PFSK-1 (cell line): Measurements from ENCODE around the gene TNS4.

Experiments
- FOXP2 ChIP-seq: optimal IDR thresholded peaks from 2 replicates; pipeline ENCODE3; 2011; ENCODE audit warnings: borderline replicate concordance, control low read depth, inconsistent platforms; ENCODE audit not compliant: insufficient read depth; ENCODE audit errors: extremely low read length, extremely low read depth
- POLR2AphosphoS5 ChIP-seq: IDR thresholded peaks from 2 replicates; pipeline ENCODE4 v1.6.1; 2012; ENCODE audit warnings: low read depth, mild to moderate bottlenecking, control low read depth, low read length, moderate library complexity
- SIN3A ChIP-seq: IDR thresholded peaks from 2 replicates; pipeline ENCODE4 v1.6.1; 2012; ENCODE audit warnings: mild to moderate bottlenecking, low read length, moderate library complexity, borderline replicate concordance; ENCODE audit not compliant: insufficient read depth
- TAF1 ChIP-seq: IDR thresholded peaks from 2 replicates; pipeline ENCODE4 v1.6.1; 2012; ENCODE audit warnings: low read length, control low read depth, borderline replicate concordance; ENCODE audit not compliant: insufficient read depth
- TF ChIP-seq, protein P1 (sequence below), 2 experiments: IDR thresholded peaks; 2 replicates each; pipeline versions ENCODE4 v1.6.1 to v1.8.0; 2011 to 2012; ENCODE audit warnings: low read depth in 2 of 2, low read length in 2 of 2, control low read depth in 1 of 2, inconsistent platforms in 1 of 2, mild to moderate bottlenecking in 1 of 2, moderate library complexity in 1 of 2; ENCODE audit not compliant: insufficient read depth in 1 of 2

The TNS4 gene

GRCh38 chr17:40547785-40548478 is 46.5 kb upstream of the TNS4 start:
- TF ChIP-seq FOXP2 (no peak), TAF1 (no peak), SIN3A (no peak), POLR2AphosphoS5 (no peak)
- TF ChIP-seq, protein P1, sequence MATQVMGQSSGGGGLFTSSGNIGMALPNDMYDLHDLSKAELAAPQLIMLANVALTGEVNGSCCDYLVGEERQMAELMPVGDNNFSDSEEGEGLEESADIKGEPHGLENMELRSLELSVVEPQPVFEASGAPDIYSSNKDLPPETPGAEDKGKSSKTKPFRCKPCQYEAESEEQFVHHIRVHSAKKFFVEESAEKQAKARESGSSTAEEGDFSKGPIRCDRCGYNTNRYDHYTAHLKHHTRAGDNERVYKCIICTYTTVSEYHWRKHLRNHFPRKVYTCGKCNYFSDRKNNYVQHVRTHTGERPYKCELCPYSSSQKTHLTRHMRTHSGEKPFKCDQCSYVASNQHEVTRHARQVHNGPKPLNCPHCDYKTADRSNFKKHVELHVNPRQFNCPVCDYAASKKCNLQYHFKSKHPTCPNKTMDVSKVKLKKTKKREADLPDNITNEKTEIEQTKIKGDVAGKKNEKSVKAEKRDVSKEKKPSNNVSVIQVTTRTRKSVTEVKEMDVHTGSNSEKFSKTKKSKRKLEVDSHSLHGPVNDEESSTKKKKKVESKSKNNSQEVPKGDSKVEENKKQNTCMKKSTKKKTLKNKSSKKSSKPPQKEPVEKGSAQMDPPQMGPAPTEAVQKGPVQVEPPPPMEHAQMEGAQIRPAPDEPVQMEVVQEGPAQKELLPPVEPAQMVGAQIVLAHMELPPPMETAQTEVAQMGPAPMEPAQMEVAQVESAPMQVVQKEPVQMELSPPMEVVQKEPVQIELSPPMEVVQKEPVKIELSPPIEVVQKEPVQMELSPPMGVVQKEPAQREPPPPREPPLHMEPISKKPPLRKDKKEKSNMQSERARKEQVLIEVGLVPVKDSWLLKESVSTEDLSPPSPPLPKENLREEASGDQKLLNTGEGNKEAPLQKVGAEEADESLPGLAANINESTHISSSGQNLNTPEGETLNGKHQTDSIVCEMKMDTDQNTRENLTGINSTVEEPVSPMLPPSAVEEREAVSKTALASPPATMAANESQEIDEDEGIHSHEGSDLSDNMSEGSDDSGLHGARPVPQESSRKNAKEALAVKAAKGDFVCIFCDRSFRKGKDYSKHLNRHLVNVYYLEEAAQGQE (IDR thresholded peaks at IDR 0.05; ENCODE audit: insufficient read depth in 1 of 2, low read depth in 2 of 2, low read length in 2 of 2): no peak

DNA sequence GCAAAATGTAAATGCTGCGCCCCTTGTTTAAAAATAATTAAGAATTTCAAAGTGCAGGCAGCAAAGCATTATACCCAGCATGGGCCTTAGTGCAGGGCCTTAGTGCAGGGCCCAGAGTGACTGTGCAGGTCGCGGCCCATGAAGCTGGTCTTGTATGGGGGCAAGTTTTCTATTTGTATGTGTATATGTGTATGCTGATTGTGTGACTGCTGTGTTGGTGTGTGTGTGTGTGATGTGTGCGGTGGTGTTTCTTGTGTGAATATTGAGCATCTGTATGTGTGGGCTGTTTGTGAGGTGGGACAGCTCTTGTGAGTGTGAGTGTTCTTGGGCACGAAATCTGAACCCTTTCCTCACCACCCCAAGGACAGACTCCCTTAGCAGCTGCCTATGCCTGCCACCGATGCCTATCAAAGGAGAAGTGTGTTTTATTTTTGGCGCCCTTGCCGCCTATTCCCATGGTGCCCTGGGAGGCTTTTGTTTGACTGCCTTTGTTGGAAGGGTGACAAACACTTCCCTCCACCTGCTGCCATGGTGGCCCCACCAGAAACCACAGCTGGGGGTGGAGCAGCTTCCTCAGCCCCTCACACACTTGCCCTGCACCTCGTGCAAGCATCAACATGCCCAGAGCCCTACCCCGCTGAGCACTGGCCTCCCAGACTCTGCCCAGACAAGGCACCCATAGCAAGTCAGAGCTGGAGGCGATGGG is 45.8 kb upstream of the TNS4 start:
- TF ChIP-seq POLR2AphosphoS5 (no peak), TAF1 (no peak), SIN3A (no peak)
- TF ChIP-seq, protein P1 (IDR thresholded peaks at IDR 0.05; ENCODE audit: insufficient read depth in 1 of 2, low read depth in 2 of 2, low read length in 2 of 2): no peak

DNA sequence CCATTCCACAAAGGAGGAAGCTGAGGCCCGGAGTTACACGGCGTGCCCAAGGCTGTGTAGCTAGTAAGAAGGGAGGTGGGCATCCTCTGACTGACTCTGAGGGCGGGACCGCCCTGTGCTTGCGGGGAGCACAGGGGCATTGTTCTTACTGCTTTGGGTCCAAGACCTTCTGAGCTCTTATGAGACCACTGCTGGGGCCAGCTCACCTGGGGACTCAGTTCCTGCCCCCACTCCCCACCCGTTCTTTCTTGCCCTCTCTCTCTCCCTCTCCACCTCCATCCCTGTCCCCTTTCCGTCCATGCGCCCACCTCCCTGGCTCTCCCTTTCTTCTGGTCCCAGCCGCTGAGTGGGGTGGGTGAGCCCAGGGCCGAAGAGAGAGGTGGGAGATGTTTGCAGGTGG is 44.2 kb upstream of the TNS4 start:
- no peak for TF ChIP-seq FOXP2
- TF ChIP-seq, protein P1 (IDR thresholded peaks at IDR 0.05; ENCODE audit: insufficient read depth in 1 of 2, low read depth in 2 of 2, low read length in 2 of 2): no peak
- TF ChIP-seq TAF1: no peak

GRCh38 chr17:40542558-40543411 is 41.4 kb upstream of the TNS4 start:
- TF ChIP-seq, protein P1 (IDR thresholded peaks at IDR 0.05; ENCODE audit: insufficient read depth in 1 of 2, low read depth in 2 of 2, low read length in 2 of 2): no peak
- TF ChIP-seq TAF1 (no peak), POLR2AphosphoS5 (no peak), FOXP2 (peak; percentile 8)
